Regular cardiac myocyte (primary cell): Measurements from ENCODE around the gene DYNLT5. TPM values are rescaled to one million over a fixed set of nuclear protein-coding genes. Genes with fewer than 3 reads are reported as not detected.

ENCODE experiments used
- total RNA-seq: library from RNA; depleted of rRNA; stranded (reverse); fragments of >200 nt; gene quantifications from 2 replicates; pipeline ENCODE4 v1.2.3, GENCODE V29; 2014

Gene DYNLT5
- 2.5 and 3.8 TPM in 2 replicates for total RNA-seq

GRCh38 chr1:66752000-66752592 is at the start of gene DYNLT5:
Gene DYNLT5, plus strand, starts transcription at chr1:66752459. Its CDS starts 2,200 bp downstream, at chr1:66754659.

Other genes starting within 250 kb of the DYNLT5 start
- 22.4 and 76.7 TPM in 2 replicates for gene SGIP1, start 218.3 kb upstream of the DYNLT5 start, total RNA-seq
- gene INSL5, start 48.8 kb downstream of the DYNLT5 start, total RNA-seq: not detected in 2 replicates
- 5.4 and 20.0 TPM in 2 replicates for gene DNAI4, start 172.4 kb downstream of the DYNLT5 start, total RNA-seq
- 34.1 and 42.0 TPM in 2 replicates for gene MIER1, start 172.5 kb downstream of the DYNLT5 start, total RNA-seq